IPS-NIHi7 (cell line): ENCODE measurements around the gene SLC39A11.
"Not testable (repeated sequence)": the region's sequence is repeated elsewhere in the genome, so short reads cannot be mapped to it uniquely, and the experiment has no call there.

Experiments used
- DNase-seq: peaks from one replicate; pipeline ENCODE4 v3.0.0; 2012; ENCODE audit warnings: mixed read lengths; ENCODE audit errors: extremely low spot score

SLC39A11 gene

GRCh38 chr17:72715906-72716572, 376.4 kb downstream of the SLC39A11 start:
- no peak for DNase-seq

GRCh38 chr17:72714357-72714966, 378.0 kb downstream of the SLC39A11 start:
- no peak for DNase-seq

- DNase-seq, result no peak
Measured at GRCh38 chr17:72713701-72714100, 378.8 kb downstream of the SLC39A11 start.

- DNase-seq, result no peak
Measured at GRCh38 chr17:72711521-72712310, 380.8 kb downstream of the SLC39A11 start.

- DNase-seq, result no peak
Measured at GRCh38 chr17:72710834-72711233, 381.7 kb downstream of the SLC39A11 start.

- DNase-seq, result no peak
Measured at GRCh38 chr17:72710202-72710601, 382.3 kb downstream of the SLC39A11 start.

- not testable (repeated sequence) for DNase-seq
Measured at GRCh38 chr17:72708682-72709081, 383.8 kb downstream of the SLC39A11 start.

- no peak for DNase-seq
Measured at GRCh38 chr17:72707881-72708280, 384.6 kb downstream of the SLC39A11 start.

GRCh38 chr17:72706396-72706981, 386.0 kb downstream of the SLC39A11 start:
- no peak for DNase-seq

- no peak for DNase-seq
Measured at GRCh38 chr17:72705905-72706395, 386.5 kb downstream of the SLC39A11 start.

GRCh38 chr17:72702998-72703397, 389.5 kb downstream of the SLC39A11 start:
- no peak for DNase-seq

GRCh38 chr17:72702136-72702735, 390.3 kb downstream of the SLC39A11 start:
- no peak for DNase-seq

GRCh38 chr17:72700226-72700625, 392.3 kb downstream of the SLC39A11 start:
- DNase-seq, result no peak

- no peak for DNase-seq
Measured at GRCh38 chr17:72699545-72699944, 392.9 kb downstream of the SLC39A11 start.

- DNase-seq, result no peak
Measured at GRCh38 chr17:72697602-72698146, 394.8 kb downstream of the SLC39A11 start.

- DNase-seq, result no peak
Measured at GRCh38 chr17:72696721-72697120, 395.8 kb downstream of the SLC39A11 start.

- DNase-seq, result no peak
Measured at GRCh38 chr17:72696156-72696555, 396.3 kb downstream of the SLC39A11 start.

GRCh38 chr17:72693956-72694355, 398.5 kb downstream of the SLC39A11 start:
- DNase-seq, result no peak

- DNase-seq, result no peak
Measured at GRCh38 chr17:72693151-72693878, 399.2 kb downstream of the SLC39A11 start.

GRCh38 chr17:72692676-72693075, 399.8 kb downstream of the SLC39A11 start:
- DNase-seq, result no peak

GRCh38 chr17:72691586-72691985, 400.9 kb downstream of the SLC39A11 start:
- no peak for DNase-seq
